Measurements from ENCODE around the gene NFKBIB. TPM values are rescaled to one million over a fixed set of nuclear protein-coding genes. Genes with fewer than 3 reads are reported as not detected.
"Not testable (repeated sequence)": the region's sequence is repeated elsewhere in the genome, so short reads cannot be mapped to it uniquely, and the experiment has no call there.

NFKBIB gene
- total RNA-seq, 3 donors from 2014 or later = 29.9 to 37.2 (median 30.9) TPM

- DNase-seq (no peak), ATAC-seq (no peak)
- intact Hi-C loops (cut with DNase I, micrococcal nuclease) = no loop called here
- Histone ChIP-seq H3K36me3 (ENCODE audit: low read depth) (no peaks in the 10 kb centered on the region), H3K9me3 (no peaks in the 10 kb centered on the region), H3K4me1 (ENCODE audit: low read depth) (peaks cover 3% of the 10 kb centered on the region), H3K4me3 (no peak overlapping the region)
- TF ChIP-seq CTCF (IDR thresholded peaks at IDR 0.05) = no peak
These were observed 29.2 kb upstream of the NFKBIB start for GRCh38 chr19:38870612-38871011.

- H3K4me3 ChIP-seq; H3K9me3 ChIP-seq; ATAC-seq; H3K4me1 ChIP-seq (ENCODE audit: low read depth); DNase-seq; H3K36me3 ChIP-seq (ENCODE audit: low read depth); intact Hi-C loops (cut with DNase I, micrococcal nuclease): not testable (repeated sequence)
These were observed 26.4 kb upstream of the NFKBIB start for GRCh38 chr19:38873400-38873799.

- H3K4me1 ChIP-seq (ENCODE audit: low read depth) = peaks cover 18% of the 10 kb centered on the region
- ATAC-seq (no peak), DNase-seq (no peak)
- H3K36me3 ChIP-seq (ENCODE audit: low read depth) = no peaks in the 10 kb centered on the region
- no peak overlapping the region for H3K4me3 ChIP-seq
- no peaks in the 10 kb centered on the region for H3K9me3 ChIP-seq
- TF ChIP-seq CTCF (IDR thresholded peaks at IDR 0.05) = no peak
- intact Hi-C loops (cut with DNase I, micrococcal nuclease) = no loop called here
These were observed 23.9 kb upstream of the NFKBIB start for GRCh38 chr19:38875656-38876395.

DNA sequence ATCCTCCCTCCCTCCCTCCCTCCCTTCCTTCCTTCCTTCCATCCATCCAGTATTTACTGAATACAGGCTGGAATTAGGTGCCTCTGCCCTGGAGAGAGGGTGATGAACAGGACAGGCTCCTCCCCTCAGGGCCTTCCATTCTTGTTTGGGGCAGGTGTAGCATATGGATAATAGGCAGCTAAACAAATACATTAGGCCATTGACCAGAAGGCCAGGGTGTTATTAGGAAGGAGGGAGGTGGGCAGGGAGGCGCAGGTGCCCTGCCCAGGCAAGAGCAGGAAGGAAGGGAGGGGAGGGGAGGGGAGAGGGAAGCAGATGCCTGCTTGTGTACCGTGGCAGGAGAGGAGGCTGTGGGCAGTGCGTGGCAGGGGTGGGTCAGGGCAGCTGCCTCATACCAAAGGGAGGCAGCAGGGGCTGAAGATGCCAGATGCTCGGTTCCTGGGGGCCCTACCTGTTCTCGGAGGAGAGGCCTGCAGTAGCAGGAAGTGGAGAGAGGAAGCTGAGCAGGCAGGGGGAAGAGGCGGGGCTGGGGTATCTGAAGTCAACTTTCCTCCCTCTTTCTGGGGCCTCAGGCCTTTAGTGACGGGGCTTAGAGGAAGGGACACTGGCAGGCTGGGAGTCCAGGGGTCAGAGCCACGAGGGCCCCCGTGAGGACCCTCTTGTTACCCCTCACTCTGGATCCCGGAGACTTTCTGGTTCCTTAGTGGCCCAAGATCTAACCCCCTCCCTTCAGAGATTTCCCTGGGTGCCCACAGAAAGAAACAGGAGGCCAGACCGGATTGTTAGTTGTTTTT lies 21.8 kb upstream of the NFKBIB start, which contains the start of gene RINL:
Gene RINL (minus strand): TSS at position 495 of the 794 bp plus-strand sequence. CDS start 1,533 bp downstream, outside the sequence.
- no peaks in the 10 kb centered on the region for H3K36me3 ChIP-seq (ENCODE audit: low read depth)
- DNase-seq (peak; percentile 53 to 87 (median 65)), ATAC-seq (peak; percentile 88)
- no peak for TF ChIP-seq CTCF (IDR thresholded peaks at IDR 0.05)
- H3K4me3 ChIP-seq = no peak within 1 kb of the TSS
- intact Hi-C loops (cut with DNase I, micrococcal nuclease) = no loop called here
- H3K9me3 ChIP-seq = no peaks in the 10 kb centered on the region
- H3K4me1 ChIP-seq (ENCODE audit: low read depth) = peaks cover 18% of the 10 kb centered on the region

DNA sequence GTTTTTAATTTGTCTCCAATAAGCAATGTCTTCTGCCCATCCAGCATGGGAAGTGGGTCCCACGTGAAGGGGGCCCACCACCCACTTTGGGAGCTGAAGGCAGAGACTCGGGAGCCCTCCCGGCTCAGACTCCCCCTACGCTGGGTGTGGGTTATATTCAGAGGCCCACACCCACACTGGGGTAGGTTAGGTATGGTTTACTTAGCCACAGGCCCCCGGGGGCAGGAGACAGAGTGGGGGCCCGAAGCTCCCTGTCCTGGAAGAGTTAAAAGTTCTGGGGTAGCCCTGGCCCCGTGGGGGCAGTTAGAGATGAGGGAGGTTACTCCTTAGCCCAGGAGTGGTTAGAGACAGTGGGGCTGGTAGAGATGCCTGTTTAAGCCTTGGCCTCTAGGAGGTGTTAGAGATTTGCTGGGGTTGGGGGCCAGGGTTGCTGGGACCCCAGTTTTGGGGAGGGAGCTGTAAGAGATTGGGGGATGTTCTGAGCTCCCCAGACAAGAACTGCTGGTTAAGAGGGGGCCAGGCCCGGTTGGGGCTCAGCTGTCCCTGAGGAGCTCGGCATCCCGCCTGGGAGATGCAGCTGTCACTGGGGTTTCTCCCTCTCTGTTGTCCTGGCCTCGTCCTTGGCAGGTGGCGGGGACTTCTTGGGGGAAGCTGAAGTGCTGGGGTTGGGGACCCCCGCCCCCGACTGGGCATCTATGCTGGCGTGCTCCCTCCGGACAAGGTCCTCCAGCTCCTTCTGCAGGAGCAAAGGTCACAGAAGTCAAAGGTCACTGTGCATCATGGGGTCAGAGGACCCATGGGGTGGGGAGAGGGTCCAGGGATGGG lies 21.0 kb upstream of the NFKBIB start:
- ATAC-seq (no peak), DNase-seq (no peak)
- no peak for TF ChIP-seq CTCF (IDR thresholded peaks at IDR 0.05)
- H3K4me3 ChIP-seq = no peak overlapping the region
- intact Hi-C loops (cut with DNase I, micrococcal nuclease) = no loop called here
- H3K9me3 ChIP-seq = no peaks in the 10 kb centered on the region
- H3K36me3 ChIP-seq (ENCODE audit: low read depth) = no peaks in the 10 kb centered on the region
- peaks cover 18% of the 10 kb centered on the region for H3K4me1 ChIP-seq (ENCODE audit: low read depth)

Measured in mucosa of descending colon (tissue), 3 donors.